ENCODE measurements around the gene SEMA4D.

GRCh38 chr9:89512382-89512781 is 14.5 kb upstream of the SEMA4D start:
- TF ChIP-seq DR1 (CRISPR knock-in tag; IDR thresholded peaks at IDR 0.05) (no peak), POLR2AphosphoS5 (IDR thresholded peaks at IDR 0.05; ENCODE audit: low read depth, low read length) (no peak), NR3C1 (CRISPR knock-in tag; IDR thresholded peaks at IDR 0.05) (no peak), PCBP1 (IDR thresholded peaks at IDR 0.05; ENCODE audit: borderline replicate concordance, low read depth, low read length) (no peak), TFE3 (CRISPR knock-in tag; IDR thresholded peaks at IDR 0.05) (no peak), POLR2G (IDR thresholded peaks at IDR 0.05; ENCODE audit: low read depth, low read length) (no peak), HDAC1 (CRISPR knock-in tag; IDR thresholded peaks at IDR 0.05) (no peak), RBM39 (IDR thresholded peaks at IDR 0.05; ENCODE audit: low read depth, low read length, poor library complexity, severe bottlenecking) (no peak), KDM6A (CRISPR knock-in tag; IDR thresholded peaks at IDR 0.05; ENCODE audit: low read depth) (no peak), TP53 (CRISPR knock-in tag; conservative IDR thresholded peaks at IDR 0.05) (no peak)
